Kidney (tissue), 14 donors: ENCODE data around the gene TBL3. TPM values are rescaled to one million over a fixed set of nuclear protein-coding genes. Genes with fewer than 3 reads are reported as not detected.

Source experiments
- DNase-seq, 5 donors: peaks; one replicate each; pipeline ENCODE4 v3.0.0-alpha.2; 2013 to 2020
- FAIRE-seq: peaks from 2 replicates; lab custom pipeline; 2012; peaks lifted over from hg19 to GRCh38; lab: Jason Lieb, UNC
- H3K27ac ChIP-seq, 2 donors: one replicate each; pipeline ENCODE4 v1.7.0; 2013; ENCODE audit warnings: low read depth in 2 of 2, low read length in 2 of 2, inconsistent platforms in 1 of 2
- H3K27me3 ChIP-seq: one replicate; pipeline ENCODE4 v1.7.1; 2013; ENCODE audit warnings: low read length, inconsistent platforms; ENCODE audit not compliant: control insufficient read depth, insufficient read depth
- H3K36me3 ChIP-seq, 3 donors: one replicate each; pipeline versions ENCODE4 v1.7.0 to v1.7.1; 2013; ENCODE audit warnings: low read length in 3 of 3, control low read depth in 1 of 3, inconsistent platforms in 1 of 3; ENCODE audit not compliant: insufficient read depth in 3 of 3, control insufficient read depth in 2 of 3
- H3K4me1 ChIP-seq, 3 donors: one replicate each; pipeline versions ENCODE4 v1.7.0 to v1.7.1; 2013; ENCODE audit warnings: low read length in 3 of 3, inconsistent platforms in 1 of 3, low read depth in 1 of 3; ENCODE audit not compliant: control insufficient read depth in 2 of 3, insufficient read depth in 2 of 3
- H3K4me3 ChIP-seq, 3 donors: one replicate each; pipeline versions ENCODE4 v1.7.0 to v1.8.1; 2013; ENCODE audit warnings: low read length in 3 of 3, control low read depth in 1 of 3, inconsistent platforms in 1 of 3
- H3K9ac ChIP-seq, 3 donors: one replicate each; pipeline versions ENCODE4 v1.7.0 to v1.7.1; 2013; ENCODE audit warnings: low read length in 3 of 3, control low read depth in 1 of 3, inconsistent platforms in 1 of 3
- H3K9me3 ChIP-seq, 3 donors: one replicate each; pipeline versions ENCODE4 v1.7.0 to v1.7.1; 2013; ENCODE audit warnings: low read length in 3 of 3, control low read depth in 1 of 3, inconsistent platforms in 1 of 3; ENCODE audit not compliant: control insufficient read depth in 2 of 3, insufficient read depth in 1 of 3
- CTCF ChIP-seq: IDR thresholded peaks from 3 replicates; pipeline ENCODE4 v1.5.1; 2012; ENCODE audit warnings: mild to moderate bottlenecking, moderate library complexity, borderline replicate concordance; ENCODE audit not compliant: insufficient read depth; ENCODE audit errors: extremely low read depth
- intact Hi-C: fragments of 100-400 bp; cut with DNase I; formaldehyde crosslinking; loops from one replicate; pipeline ENCODE4 v1.11.1; 2022
- polyA plus RNA-seq: library from polyadenylated mRNA; stranded (reverse); fragments of 350-450 nt; fragmentation: Illumina TruSeq; extraction: RNeasy Lipid Tissue Mini Kit (QIAGEN cat#74804); gene quantifications from one replicate; pipeline ENCODE4 v1.2.3, GENCODE V29; 2014; ENCODE audit warnings: low read depth, low replicate concordance; ENCODE audit not compliant: insufficient read depth
- total RNA-seq: library from RNA; stranded (reverse); fragmentation: NEBNext Ultra II Directional; extraction: Animal tissue kit (Norgen Biotek cat#: 25700); gene quantifications from one replicate; pipeline ENCODE4 v1.2.1, GENCODE V29; 2021
- donor health status: control.
- donor health status: control.
- donor health status: control.
- donor health status: control.
- donor health status: control.
- donor health status: DM: yes; HTN: yes; CAD: no.
- donor health status: Normal renal cell carcinoma (clear cell type).

The TBL3 gene
- total and polyA plus RNA-seq, 2 donors from 2014 or later: 33.3 to 38.5 TPM

GRCh38 chr16:1968146-1968953, 3.5 kb upstream of the TBL3 start:
- no peak for DNase-seq

GRCh38 chr16:1972490-1972877, 631 bp downstream of the TBL3 start:
- DNase-seq (peak in 2 of 5 donors; percentile 66 to 80), FAIRE-seq (no peak)
- no peaks in the 10 kb centered on the region for H3K27me3 ChIP-seq
- TF ChIP-seq CTCF: no peak
- H3K36me3 ChIP-seq: peaks cover 0 to 21% (median 13%) of the 10 kb centered on the region in 3 donors
- peaks cover 0 to 11% (median 4%) of the 10 kb centered on the region in 3 donors for H3K4me1 ChIP-seq
- H3K4me3 ChIP-seq: peak overlapping the region; percentile 87 to 90 (median 90)
- no peaks in the 10 kb centered on the region for H3K9me3 ChIP-seq
- intact Hi-C loops: no loop called here
- H3K27ac ChIP-seq: no peak overlapping the region
- peak overlapping the region in 2 of 3 donors; percentile 73 to 94 for H3K9ac ChIP-seq

More at GRCh38 chr16:1968146-1968953, 3.5 kb upstream of the TBL3 start:
- no peak for TF ChIP-seq CTCF
- no peaks in the 10 kb centered on the region for H3K27me3 ChIP-seq
- intact Hi-C loops: no loop called here
- no peaks in the 10 kb centered on the region for H3K9me3 ChIP-seq
- peaks cover 0 to 22% (median 16%) of the 10 kb centered on the region in 3 donors for H3K4me1 ChIP-seq
- H3K36me3 ChIP-seq: no peaks in the 10 kb centered on the region
- H3K4me3 ChIP-seq: no peak overlapping the region
- H3K27ac ChIP-seq: no peak overlapping the region
- FAIRE-seq: no peak
- no peak overlapping the region for H3K9ac ChIP-seq

GRCh38 chr16:1973461-1974156, 1.8 kb downstream of the TBL3 start:
- Histone ChIP-seq H3K27me3 (no peaks in the 10 kb centered on the region), H3K27ac (no peak overlapping the region), H3K9ac (no peak overlapping the region), H3K9me3 (no peaks in the 10 kb centered on the region), H3K4me3 (no peak overlapping the region), H3K36me3 (peaks cover 0 to 21% (median 13%) of the 10 kb centered on the region in 3 donors), H3K4me1 (peaks cover 0 to 11% (median 4%) of the 10 kb centered on the region in 3 donors)
- no peak for TF ChIP-seq CTCF
- FAIRE-seq (no peak), DNase-seq (peak in 1 of 5 donors; percentile 66)
- intact Hi-C loops: no loop called here
